ENCODE measurements around the gene SPATA13.

Gene SPATA13

GRCh38 chr13:24290280-24290932, 129.9 kb downstream of the SPATA13 start:
- DNase-seq (ENCODE audit: insufficient read length, low spot score) (no peak), FAIRE-seq (no peak)
- TF ChIP-seq CTCF (IDR thresholded peaks at IDR 0.05; ENCODE audit: insufficient read depth, missing control alignments), result no peak

DNA sequence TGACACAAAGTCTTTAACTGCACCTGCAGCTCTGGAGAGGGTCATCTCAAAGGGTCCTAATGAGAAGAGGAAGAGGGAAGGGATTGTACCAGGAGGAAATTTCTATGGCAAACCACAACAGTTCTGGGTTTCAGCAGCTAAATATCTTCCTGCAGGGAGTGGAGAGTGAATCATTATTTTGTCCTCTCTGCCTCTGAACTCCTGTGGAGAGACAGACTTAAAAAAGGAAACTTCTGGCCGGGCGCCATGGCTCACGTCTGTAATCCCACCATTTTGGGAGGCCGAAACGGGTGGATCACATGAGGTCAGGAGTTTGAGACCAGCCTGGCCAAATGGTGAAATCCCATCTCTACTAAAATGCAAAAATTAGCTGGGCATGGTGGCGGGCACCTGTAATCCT, 132.0 kb downstream of the SPATA13 start:
- FAIRE-seq, result no peak
- no peak for TF ChIP-seq CTCF (IDR thresholded peaks at IDR 0.05; ENCODE audit: insufficient read depth, missing control alignments)
- no peak for DNase-seq (ENCODE audit: insufficient read length, low spot score)

DNA sequence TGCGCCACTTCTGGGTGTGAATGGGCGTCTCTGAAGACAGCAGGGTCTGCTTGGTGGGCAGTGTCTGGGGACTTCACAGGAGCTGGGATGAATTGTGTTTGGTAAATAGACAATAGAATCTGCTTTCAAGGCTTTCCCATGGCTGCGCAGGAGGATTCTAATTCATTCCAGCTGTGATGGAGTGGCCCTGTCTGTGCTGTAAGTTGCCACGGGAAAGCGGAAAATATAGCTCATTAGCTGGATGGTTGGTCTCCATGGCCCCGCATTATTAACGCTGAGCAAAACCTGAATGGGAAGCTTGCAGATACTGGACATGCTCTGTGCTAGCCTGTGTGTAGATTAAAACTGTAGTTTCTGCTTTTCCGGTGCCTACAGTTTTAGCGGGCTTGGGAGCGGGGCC, 133.2 kb downstream of the SPATA13 start:
- FAIRE-seq (no peak), DNase-seq (ENCODE audit: insufficient read length, low spot score) (no peak)
- no peak for TF ChIP-seq CTCF (IDR thresholded peaks at IDR 0.05; ENCODE audit: insufficient read depth, missing control alignments)

- TF ChIP-seq CTCF (IDR thresholded peaks at IDR 0.05; ENCODE audit: insufficient read depth, missing control alignments), result no peak
- no peak for FAIRE-seq
- no peak for DNase-seq (ENCODE audit: insufficient read length, low spot score)
These were observed 139.1 kb downstream of the SPATA13 start for GRCh38 chr13:24299488-24300114.

- FAIRE-seq (no peak), DNase-seq (ENCODE audit: insufficient read length, low spot score) (no peak)
- TF ChIP-seq CTCF (IDR thresholded peaks at IDR 0.05; ENCODE audit: insufficient read depth, missing control alignments), result no peak
These were observed 140.9 kb downstream of the SPATA13 start for GRCh38 chr13:24301434-24301833.

GRCh38 chr13:24301911-24302310, 141.4 kb downstream of the SPATA13 start:
- FAIRE-seq (no peak), DNase-seq (ENCODE audit: insufficient read length, low spot score) (no peak)
- no peak for TF ChIP-seq CTCF (IDR thresholded peaks at IDR 0.05; ENCODE audit: insufficient read depth, missing control alignments)

DNA sequence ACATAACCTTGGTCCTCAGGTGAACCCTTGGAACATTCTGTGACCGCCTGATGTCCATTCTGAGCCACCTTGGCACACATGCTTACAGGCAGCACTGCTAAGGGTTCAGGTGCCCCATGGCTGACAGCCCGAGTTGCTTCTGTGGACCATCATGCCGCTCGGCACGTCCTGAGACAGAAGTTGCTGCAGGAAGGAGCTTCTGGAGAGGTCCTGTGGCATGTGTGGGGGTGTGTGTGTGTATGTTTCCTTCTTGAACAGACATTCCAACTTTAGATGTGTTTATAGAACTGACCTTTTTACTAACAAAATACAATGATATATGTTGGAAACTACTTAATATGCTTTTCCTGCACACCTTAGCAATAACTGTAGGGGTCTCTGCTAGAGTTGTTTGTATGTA, 144.1 kb downstream of the SPATA13 start:
- no peak for TF ChIP-seq CTCF (IDR thresholded peaks at IDR 0.05; ENCODE audit: insufficient read depth, missing control alignments)
- no peak for DNase-seq (ENCODE audit: insufficient read length, low spot score)
- FAIRE-seq, result no peak
